ENCODE measurements around the gene RBM20. TPM values are rescaled to one million over a fixed set of nuclear protein-coding genes. Genes with fewer than 3 reads are reported as not detected.

The RBM20 gene
- total and polyA plus RNA-seq, 2 of the 13 experiments (the other 11 are each of a cell fraction or from before 2014, with no cell fraction given) = 0.02 to 0.22 TPM

GRCh38 chr10:110872145-110872983, 228.2 kb downstream of the RBM20 start (continued):
- TF ChIP-seq SP140L (CRISPR knock-in tag; IDR thresholded peaks at IDR 0.05; ENCODE audit: borderline replicate concordance) (no peak), PITX1 (CRISPR knock-in tag; IDR thresholded peaks at IDR 0.05) (no peak), POLR2G (IDR thresholded peaks at IDR 0.05; ENCODE audit: low read depth, low read length) (no peak; the same call in none of the 2 replicates), ZNF556 (CRISPR knock-in tag; IDR thresholded peaks at IDR 0.05; ENCODE audit: borderline replicate concordance) (no peak), NAIF1 (CRISPR knock-in tag; IDR thresholded peaks at IDR 0.05; ENCODE audit: borderline replicate concordance) (no peak), E2F2 (CRISPR knock-in tag; IDR thresholded peaks at IDR 0.05; ENCODE audit: borderline replicate concordance) (no peak), POLR2AphosphoS2 (IDR thresholded peaks at IDR 0.05; ENCODE audit: low read depth, low read length) (no peak), DPF2 (CRISPR knock-in tag; IDR thresholded peaks at IDR 0.05; ENCODE audit: borderline replicate concordance, low read depth) (no peak), ATM (IDR thresholded peaks at IDR 0.05; ENCODE audit: borderline replicate concordance) (no peak), ZNF576 (CRISPR knock-in tag; IDR thresholded peaks at IDR 0.05) (0 out of 2 replicates have a peak, but pooled peaks have one; percentile 20), ZNF780A (CRISPR knock-in tag; IDR thresholded peaks at IDR 0.05) (no peak), ZNF101 (CRISPR knock-in tag; IDR thresholded peaks at IDR 0.05; ENCODE audit: borderline replicate concordance, low read depth) (no peak), ZFP82 (CRISPR knock-in tag; IDR thresholded peaks at IDR 0.05; ENCODE audit: borderline replicate concordance) (0 out of 2 replicates have a peak, but pooled peaks have one; percentile 36), ZNF256 (CRISPR knock-in tag; conservative IDR thresholded peaks at IDR 0.05) (no peak), IRF1 (CRISPR knock-in tag; IDR thresholded peaks at IDR 0.05; ENCODE audit: low read depth) (0 out of 2 replicates have a peak, but pooled peaks have one; percentile 51), ZNF543 (CRISPR knock-in tag; IDR thresholded peaks at IDR 0.05) (peak; percentile 13; the same call in 1 of the 2 replicates), KLF13 (CRISPR knock-in tag; IDR thresholded peaks at IDR 0.05) (no peak), KDM2A (CRISPR knock-in tag; IDR thresholded peaks at IDR 0.05; ENCODE audit: borderline replicate concordance, low read depth) (no peak; the same call in 1 of the 2 replicates), JUNB (CRISPR knock-in tag; IDR thresholded peaks at IDR 0.05; ENCODE audit: borderline replicate concordance) (no peak), ETV6 (CRISPR knock-in tag; conservative IDR thresholded peaks at IDR 0.05) (no peak), HDAC6 (IDR thresholded peaks at IDR 0.05; ENCODE audit: low read depth, low read length) (no peak), ZNF441 (CRISPR knock-in tag; IDR thresholded peaks at IDR 0.05; ENCODE audit: borderline replicate concordance) (peak; percentile 19; the same call in 1 of the 2 replicates), ZNF383 (CRISPR knock-in tag; IDR thresholded peaks at IDR 0.05; ENCODE audit: borderline replicate concordance) (no peak), ZNF713 (CRISPR knock-in tag; IDR thresholded peaks at IDR 0.05) (no peak), ZNF567 (CRISPR knock-in tag; IDR thresholded peaks at IDR 0.05; ENCODE audit: borderline replicate concordance) (0 out of 2 replicates have a peak, but pooled peaks have one; percentile 63), ATF7-NPFF (CRISPR knock-in tag; IDR thresholded peaks at IDR 0.05; ENCODE audit: low read depth) (peak; percentile 45; the same call in 1 of the 2 replicates), TGIF2 (CRISPR knock-in tag; IDR thresholded peaks at IDR 0.05) (no peak), FOXO1 (CRISPR knock-in tag; IDR thresholded peaks at IDR 0.05) (no peak), U2AF2 (IDR thresholded peaks at IDR 0.05; ENCODE audit: low read depth, low read length) (no peak)
